SK-N-MC (cell line): Measurements from ENCODE around the gene NBEA.

ENCODE experiments used
- DNase-seq: peaks from one replicate; pipeline ENCODE4 v3.0.0-alpha.2; 2011; ENCODE audit warnings: low read depth, low spot score
- H3K27ac ChIP-seq: fragments of 200-600 bp; sonication (generic); 2 replicates; pipeline ENCODE4 v1.5.1; 2016; ENCODE audit warnings: mixed run types
- H3K36me3 ChIP-seq: fragments of 200-600 bp; sonication (generic); 2 replicates; pipeline ENCODE4 v1.6.1; 2017; ENCODE audit warnings: antibody characterized with exemption, low read length, mixed read lengths; ENCODE audit not compliant: insufficient read depth
- H3K4me3 ChIP-seq: fragments of 200-600 bp; sonication (generic); 2 replicates; pipeline ENCODE4 v1.5.1; 2016
- H3K9ac ChIP-seq: fragments of 200-600 bp; sonication (generic); 2 replicates; pipeline ENCODE4 v1.8.0; 2017; ENCODE audit warnings: mixed run types, mixed read lengths; ENCODE audit not compliant: insufficient read length
- H3K9me3 ChIP-seq: fragments of 200-600 bp; sonication (generic); 2 replicates; pipeline ENCODE4 v1.6.1; 2017; ENCODE audit warnings: low read depth, mild to moderate bottlenecking, antibody characterized with exemption, low read length, moderate library complexity, mixed read lengths
- EZH2 ChIP-seq: fragments of 200-600 bp; sonication (generic); IDR thresholded peaks from one replicate; pipeline ENCODE4 v1.6.1; 2017; ENCODE audit warnings: antibody characterized with exemption
- FOXP2 ChIP-seq: optimal IDR thresholded peaks from 2 replicates; pipeline ENCODE3; 2011; ENCODE audit warnings: mild to moderate bottlenecking, moderate library complexity; ENCODE audit not compliant: insufficient read depth; ENCODE audit errors: extremely low read length, control extremely low read depth
- POLR2AphosphoS5 ChIP-seq: IDR thresholded peaks from 2 replicates; pipeline ENCODE4 v1.6.1; 2012; ENCODE audit warnings: mild to moderate bottlenecking, low read depth, low read length, borderline replicate concordance

NBEA gene, protein sequence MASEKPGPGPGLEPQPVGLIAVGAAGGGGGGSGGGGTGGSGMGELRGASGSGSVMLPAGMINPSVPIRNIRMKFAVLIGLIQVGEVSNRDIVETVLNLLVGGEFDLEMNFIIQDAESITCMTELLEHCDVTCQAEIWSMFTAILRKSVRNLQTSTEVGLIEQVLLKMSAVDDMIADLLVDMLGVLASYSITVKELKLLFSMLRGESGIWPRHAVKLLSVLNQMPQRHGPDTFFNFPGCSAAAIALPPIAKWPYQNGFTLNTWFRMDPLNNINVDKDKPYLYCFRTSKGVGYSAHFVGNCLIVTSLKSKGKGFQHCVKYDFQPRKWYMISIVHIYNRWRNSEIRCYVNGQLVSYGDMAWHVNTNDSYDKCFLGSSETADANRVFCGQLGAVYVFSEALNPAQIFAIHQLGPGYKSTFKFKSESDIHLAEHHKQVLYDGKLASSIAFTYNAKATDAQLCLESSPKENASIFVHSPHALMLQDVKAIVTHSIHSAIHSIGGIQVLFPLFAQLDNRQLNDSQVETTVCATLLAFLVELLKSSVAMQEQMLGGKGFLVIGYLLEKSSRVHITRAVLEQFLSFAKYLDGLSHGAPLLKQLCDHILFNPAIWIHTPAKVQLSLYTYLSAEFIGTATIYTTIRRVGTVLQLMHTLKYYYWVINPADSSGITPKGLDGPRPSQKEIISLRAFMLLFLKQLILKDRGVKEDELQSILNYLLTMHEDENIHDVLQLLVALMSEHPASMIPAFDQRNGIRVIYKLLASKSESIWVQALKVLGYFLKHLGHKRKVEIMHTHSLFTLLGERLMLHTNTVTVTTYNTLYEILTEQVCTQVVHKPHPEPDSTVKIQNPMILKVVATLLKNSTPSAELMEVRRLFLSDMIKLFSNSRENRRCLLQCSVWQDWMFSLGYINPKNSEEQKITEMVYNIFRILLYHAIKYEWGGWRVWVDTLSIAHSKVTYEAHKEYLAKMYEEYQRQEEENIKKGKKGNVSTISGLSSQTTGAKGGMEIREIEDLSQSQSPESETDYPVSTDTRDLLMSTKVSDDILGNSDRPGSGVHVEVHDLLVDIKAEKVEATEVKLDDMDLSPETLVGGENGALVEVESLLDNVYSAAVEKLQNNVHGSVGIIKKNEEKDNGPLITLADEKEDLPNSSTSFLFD (N-terminal part only)

DNA sequence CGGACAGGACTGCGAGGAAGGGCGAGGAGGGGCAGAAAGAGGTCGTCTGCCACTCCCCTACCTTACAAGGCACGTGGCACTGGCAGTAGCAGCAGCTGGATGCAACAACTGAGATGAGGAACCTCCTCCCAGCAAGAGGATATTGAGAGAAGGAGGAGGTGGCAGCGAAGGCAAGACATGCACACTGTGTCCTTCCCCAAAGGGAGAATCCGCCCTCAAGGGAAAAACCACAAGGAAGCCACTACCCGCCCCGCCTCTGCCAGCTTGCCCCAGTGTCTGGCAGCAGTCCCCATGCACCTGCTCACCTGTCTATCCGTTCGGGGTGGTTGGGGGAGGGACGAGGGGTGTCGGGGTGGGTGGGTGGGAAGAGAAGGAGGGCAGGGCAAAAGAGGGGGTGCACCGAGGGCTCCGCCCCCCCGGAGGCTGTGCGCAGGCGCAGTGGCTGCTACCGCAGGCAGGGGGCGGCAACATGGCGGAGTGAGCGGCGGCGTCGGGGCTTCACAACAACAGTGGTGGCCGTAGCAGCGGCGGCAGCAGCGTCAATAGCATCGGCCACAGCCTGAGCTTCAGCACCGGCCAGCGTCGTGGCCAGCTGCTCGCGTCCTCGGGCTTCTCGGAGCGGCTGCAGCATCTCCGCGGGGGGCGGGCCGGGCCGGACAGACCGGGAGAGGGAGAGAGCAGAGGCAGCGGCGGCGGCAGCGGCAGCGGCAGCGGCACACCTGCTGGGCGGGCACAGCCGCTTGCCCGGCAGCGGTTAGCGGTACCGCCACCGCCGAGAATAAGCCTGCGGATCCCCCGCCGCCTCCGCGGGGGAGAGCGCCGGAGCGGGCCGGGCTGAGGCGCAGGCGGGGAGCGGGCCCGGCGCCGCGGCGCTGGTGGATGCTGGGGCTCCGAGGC lies at the start of gene NBEA:
Gene NBEA, plus strand, starts transcription at position 436 of the 897 bp plus-strand sequence. CDS start 551 bp downstream, outside the sequence.
- peak; percentile 10 for DNase-seq
- no peaks in the 10 kb centered on the region for H3K9me3 ChIP-seq
- peak within 1 kb of the TSS; percentile 73 for H3K9ac ChIP-seq
- TF ChIP-seq POLR2AphosphoS5, result peak; percentile 63; the same call in 1 of the 2 replicates
- no peak for TF ChIP-seq FOXP2
- no peaks in the 10 kb centered on the region for H3K36me3 ChIP-seq
- H3K27ac ChIP-seq, result no peak within 1 kb of the TSS
- peak within 1 kb of the TSS; percentile 95 for H3K4me3 ChIP-seq

DNA sequence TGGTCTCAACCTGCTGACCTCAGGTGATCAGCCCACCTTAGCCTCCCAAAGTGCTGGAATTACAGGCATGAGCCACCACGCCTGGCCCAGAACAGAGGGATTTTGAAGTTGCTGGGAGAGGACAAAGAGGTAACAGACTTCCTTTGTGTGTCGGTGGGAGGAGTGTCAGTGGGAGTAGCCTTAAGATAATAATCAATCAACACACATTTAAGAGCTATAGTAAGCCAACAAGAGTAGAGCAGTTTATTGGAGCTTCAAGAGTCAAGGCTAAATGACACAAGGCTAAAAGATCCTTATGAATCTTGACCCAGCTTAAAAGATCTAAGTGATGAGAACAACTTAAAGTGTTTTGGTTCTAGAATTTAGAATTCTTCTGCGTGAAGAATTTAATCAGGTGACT lies 47.3 kb upstream of the NBEA start:
- Histone ChIP-seq H3K27ac (no peak overlapping the region), H3K4me3 (no peak overlapping the region), H3K9ac (no peak overlapping the region), H3K9me3 (no peaks in the 10 kb centered on the region), H3K36me3 (no peaks in the 10 kb centered on the region)
- TF ChIP-seq POLR2AphosphoS5 (no peak), FOXP2 (no peak), EZH2 (no peak)
- no peak for DNase-seq

DNA sequence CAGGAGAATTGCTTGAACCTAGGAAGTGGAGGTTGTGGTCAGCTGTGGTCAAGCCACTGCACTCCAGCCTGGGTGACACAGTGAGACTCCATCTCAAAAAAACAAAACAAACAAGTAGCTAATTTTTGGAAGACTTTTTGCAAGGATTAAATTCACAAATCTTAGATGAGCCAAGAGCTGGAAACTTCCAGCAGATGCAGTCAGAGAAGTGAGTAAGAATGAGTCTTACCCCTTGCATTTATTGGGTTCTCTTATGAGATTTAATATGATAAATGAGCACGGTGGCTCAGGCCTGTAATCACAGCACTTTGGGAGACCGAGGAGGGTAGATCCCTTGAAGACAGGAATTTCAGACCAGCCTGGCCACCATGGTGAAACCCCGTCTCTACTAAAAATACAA lies 44.9 kb upstream of the NBEA start:
- no peak for TF ChIP-seq POLR2AphosphoS5
- no peak for TF ChIP-seq FOXP2
- TF ChIP-seq EZH2, result no peak
- no peak overlapping the region for H3K9ac ChIP-seq
- no peak overlapping the region for H3K27ac ChIP-seq
- no peaks in the 10 kb centered on the region for H3K36me3 ChIP-seq
- no peaks in the 10 kb centered on the region for H3K9me3 ChIP-seq
- no peak overlapping the region for H3K4me3 ChIP-seq
- DNase-seq, result no peak

DNA sequence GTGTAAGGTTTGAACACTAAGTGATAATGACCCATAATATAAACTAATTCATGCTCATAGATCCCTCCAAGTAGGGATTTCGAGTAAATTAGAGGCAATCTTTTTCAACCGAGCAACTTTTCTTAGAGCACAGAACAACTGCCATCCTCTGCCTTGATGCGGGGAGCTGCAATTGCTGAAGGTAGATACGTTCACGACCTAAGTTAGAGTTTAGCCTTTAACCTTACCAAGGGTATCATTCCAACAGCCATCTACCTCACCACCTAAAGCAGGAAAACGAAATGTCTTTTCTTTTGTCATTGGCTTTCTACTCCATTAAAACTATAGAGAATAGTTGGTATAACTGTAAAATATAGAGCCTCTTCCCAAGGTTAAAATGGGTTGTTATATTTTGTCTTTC lies 42.2 kb upstream of the NBEA start:
- H3K9ac ChIP-seq, result no peak overlapping the region
- no peak overlapping the region for H3K27ac ChIP-seq
- DNase-seq, result no peak
- H3K4me3 ChIP-seq, result no peak overlapping the region
- no peak for TF ChIP-seq EZH2
- no peak for TF ChIP-seq POLR2AphosphoS5
- no peak for TF ChIP-seq FOXP2
- no peaks in the 10 kb centered on the region for H3K36me3 ChIP-seq
- no peaks in the 10 kb centered on the region for H3K9me3 ChIP-seq

DNA sequence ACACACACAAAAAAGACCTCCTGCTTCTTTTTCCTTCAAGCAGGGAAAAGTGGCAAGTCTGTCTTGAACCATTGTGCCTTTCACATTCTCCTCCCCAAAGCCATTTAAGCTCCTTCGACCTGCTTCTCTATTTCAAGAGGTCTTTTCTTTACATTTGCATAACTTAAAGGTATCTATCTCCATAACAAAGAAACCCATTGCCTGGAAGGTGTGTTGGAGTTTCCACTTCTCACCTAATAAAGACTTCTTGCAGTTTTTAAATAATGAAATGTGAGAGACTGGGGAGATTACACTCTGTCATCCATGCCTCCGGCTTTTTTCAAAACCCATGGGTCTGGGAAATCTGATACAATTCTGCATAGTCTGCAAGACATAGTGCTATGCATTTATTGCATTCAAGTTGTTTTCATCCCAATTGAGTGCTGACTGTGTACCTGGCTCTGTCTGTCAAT lies 41.8 kb upstream of the NBEA start:
- Histone ChIP-seq H3K27ac (no peak overlapping the region), H3K9me3 (no peaks in the 10 kb centered on the region), H3K9ac (no peak overlapping the region), H3K4me3 (no peak overlapping the region), H3K36me3 (no peaks in the 10 kb centered on the region)
- TF ChIP-seq POLR2AphosphoS5, result no peak
- no peak for TF ChIP-seq FOXP2
- TF ChIP-seq EZH2, result no peak
- no peak for DNase-seq

DNA sequence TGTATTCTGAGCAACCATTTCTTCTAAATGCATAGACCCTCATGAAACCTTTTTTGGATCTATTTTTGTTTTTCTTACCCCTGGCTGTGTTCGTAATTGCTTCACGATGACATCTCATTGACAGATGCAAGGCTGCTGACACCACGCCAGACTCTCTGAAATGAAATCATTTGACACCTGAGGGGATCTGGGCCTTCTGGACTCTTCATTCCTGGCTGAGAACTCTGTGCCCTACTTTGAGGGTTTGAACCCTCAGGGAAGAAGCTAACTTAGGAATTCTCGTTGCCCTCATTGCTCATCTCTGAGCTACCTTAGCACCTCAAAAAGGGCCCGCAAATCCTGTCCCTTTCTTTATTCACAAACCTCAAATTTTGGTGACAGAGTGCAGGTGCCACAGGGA lies 40.5 kb upstream of the NBEA start:
- H3K9ac ChIP-seq, result no peak overlapping the region
- H3K9me3 ChIP-seq, result no peaks in the 10 kb centered on the region
- H3K27ac ChIP-seq, result no peak overlapping the region
- TF ChIP-seq POLR2AphosphoS5 (no peak), EZH2 (no peak), FOXP2 (no peak)
- no peak overlapping the region for H3K4me3 ChIP-seq
- no peaks in the 10 kb centered on the region for H3K36me3 ChIP-seq
- DNase-seq, result no peak

DNA sequence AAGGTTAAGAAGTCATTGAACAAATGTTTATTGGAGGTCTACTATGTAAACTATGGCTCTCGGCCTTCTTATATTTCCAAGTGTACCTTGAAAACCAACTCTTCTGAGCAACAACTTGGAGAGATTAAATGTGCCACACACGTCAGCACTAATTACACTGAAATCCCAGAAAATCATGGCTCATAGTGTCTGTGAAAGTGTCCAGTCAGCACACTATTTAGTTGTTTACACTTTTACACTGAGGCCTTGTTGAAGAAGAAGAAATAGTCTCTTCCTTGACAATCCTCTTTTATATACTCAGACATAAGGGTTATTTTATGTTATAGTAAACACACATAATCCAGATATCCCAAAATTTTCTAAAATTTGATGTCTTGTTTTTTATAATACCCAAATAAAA lies 30.9 kb upstream of the NBEA start:
- TF ChIP-seq EZH2 (no peak), POLR2AphosphoS5 (no peak)

DNA sequence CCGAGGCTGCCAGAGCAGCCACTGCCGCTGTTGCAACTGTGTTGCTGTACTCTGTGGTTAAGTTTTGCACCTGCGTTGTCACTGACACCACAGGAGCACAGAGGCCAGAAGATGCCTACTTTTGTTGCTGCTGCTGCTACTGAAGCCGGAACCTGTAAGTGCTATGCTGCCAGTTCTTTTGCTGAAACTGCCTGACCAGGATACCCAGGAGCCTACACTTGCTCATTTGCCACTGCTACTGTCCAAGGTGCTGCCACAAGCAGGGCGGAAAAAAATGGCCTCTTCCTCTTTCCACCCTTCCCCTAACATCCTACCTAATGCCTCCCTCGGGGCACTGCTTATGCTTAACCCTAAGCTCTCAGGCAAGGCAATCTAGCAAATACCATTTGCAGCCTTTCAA lies 29.0 kb upstream of the NBEA start:
- H3K36me3 ChIP-seq, result no peaks in the 10 kb centered on the region
- no peak for TF ChIP-seq POLR2AphosphoS5
- no peak for TF ChIP-seq EZH2
- TF ChIP-seq FOXP2, result no peak
- no peaks in the 10 kb centered on the region for H3K9me3 ChIP-seq
- no peak overlapping the region for H3K9ac ChIP-seq
- no peak overlapping the region for H3K27ac ChIP-seq
- H3K4me3 ChIP-seq, result no peak overlapping the region
- no peak for DNase-seq

More for the DNA sequence above, 30.9 kb upstream of the NBEA start:
- Histone ChIP-seq H3K27ac (no peak overlapping the region), H3K9ac (no peak overlapping the region), H3K4me3 (no peak overlapping the region), H3K36me3 (no peaks in the 10 kb centered on the region), H3K9me3 (no peaks in the 10 kb centered on the region)
- DNase-seq, result no peak
